ENCODE measurements around the gene TMEM212.

DNA sequence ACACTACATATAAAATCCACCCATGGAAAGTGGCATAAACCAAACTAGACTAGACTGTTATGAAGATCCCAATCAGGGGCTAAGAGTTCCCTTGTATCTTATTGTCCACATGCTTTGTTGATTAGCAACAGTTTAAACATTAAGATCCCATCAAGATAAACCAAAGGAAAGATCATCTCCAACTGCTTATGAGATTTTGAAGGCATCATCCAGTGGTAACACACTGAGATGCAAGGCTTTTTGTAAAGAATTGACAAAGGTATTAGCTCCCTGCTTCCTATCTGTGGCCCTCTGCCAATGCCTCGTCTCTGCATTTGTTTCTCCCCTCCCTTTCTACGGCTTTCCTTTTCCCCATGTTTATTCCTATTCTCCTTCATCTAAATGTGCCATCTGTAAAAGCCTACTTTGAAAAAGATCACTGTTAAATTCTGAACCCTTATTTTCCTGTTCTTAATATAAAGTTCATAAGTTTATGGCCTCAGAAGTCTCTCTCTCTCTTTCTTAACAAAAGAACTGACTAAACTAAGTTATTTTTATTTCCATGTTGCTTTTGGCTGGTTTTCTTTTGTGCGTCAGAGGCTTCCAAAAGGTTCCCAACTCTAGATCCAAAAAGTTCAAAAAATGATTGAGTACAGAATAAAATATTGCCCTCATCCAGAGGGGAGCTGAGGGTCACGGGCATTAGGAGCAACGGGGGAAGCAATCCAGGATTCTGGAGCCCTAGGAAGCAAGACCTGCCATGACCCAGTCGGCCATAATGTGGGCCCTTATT, 38.3 kb upstream of the TMEM212 start:
- TF ChIP-seq SP1 (IDR thresholded peaks at IDR 0.05) (no peak), HDGF (IDR thresholded peaks at IDR 0.05; ENCODE audit: borderline replicate concordance) (no peak)
